A549 (cell line): ENCODE measurements around the gene ARHGEF3. TPM values are rescaled to one million over a fixed set of nuclear protein-coding genes. Genes with fewer than 3 reads are reported as not detected.

Experiments
- ATAC-seq, 2 experiments: fragments of 200-7000 bp in 1 of 2; fragments of >200 bp in 1 of 2; cut with Nextera tagmentation in 1 of 2; cut with Tn5 transposase in 1 of 2; 3 replicates each; pipeline versions ENCODE4 v1.8.0 to v1.9.1; 2018 to 2020; ENCODE audit warnings: mild to moderate bottlenecking in 1 of 2, moderate library complexity in 1 of 2
- CTCF ChIA-PET: fragments of 300-600 bp; sonication (Branson Sonifier 250); formaldehyde crosslinking; extraction: SDS; loops from one replicate; lab custom pipeline; 2021; ENCODE audit warnings: antibody characterized with exemption, inconsistent platforms; lab: Yijun Ruan, JAX
- POLR2A ChIA-PET: fragments of 350-600 bp; formaldehyde crosslinking; extraction: SDS; loops from one replicate; lab custom pipeline; 2021; ENCODE audit warnings: antibody characterized with exemption, inconsistent platforms; lab: Yijun Ruan, JAX
- DNase-seq, 2 experiments: peaks; one replicate each; pipeline versions ENCODE4 v3.0.0 to v3.0.0-alpha.2; 2011 to 2016; ENCODE audit warnings: low read depth in 1 of 2, low spot score in 1 of 2
- FAIRE-seq: peaks from 2 replicates; lab custom pipeline; 2011; peaks lifted over from hg19 to GRCh38; lab: Jason Lieb, UNC
- H3K27ac ChIP-seq, 2 experiments: fragments of >200 bp; sonication (Bioruptor Twin); formaldehyde crosslinking; 3 replicates each; pipeline ENCODE4 v1.5.1; 2016 to 2017
- H3K4me1 ChIP-seq: fragments of >200 bp; sonication (Bioruptor Twin); formaldehyde crosslinking; 3 replicates; pipeline ENCODE4 v1.6.1; 2016
- H3K4me2 ChIP-seq: fragments of >200 bp; sonication (Bioruptor Twin); formaldehyde crosslinking; 3 replicates; pipeline ENCODE4 v1.6.1; 2016
- H3K4me3 ChIP-seq: fragments of >200 bp; sonication (Bioruptor Twin); formaldehyde crosslinking; 3 replicates; pipeline ENCODE4 v1.5.1; 2016
- H3K9me3 ChIP-seq: fragments of >200 bp; sonication (Bioruptor Twin); formaldehyde crosslinking; 3 replicates; pipeline ENCODE4 v1.6.1; 2016
- BHLHE40 ChIP-seq: IDR thresholded peaks from 2 replicates; pipeline ENCODE4 v1.6.1; 2012; ENCODE audit warnings: low read depth, low read length, inconsistent platforms
- CBX2 ChIP-seq: fragments of 200-600 bp; sonication (generic); IDR thresholded peaks from 2 replicates; pipeline ENCODE4 v1.6.1; 2016; ENCODE audit warnings: low read depth, mild to moderate bottlenecking, borderline replicate concordance
- CHD4 ChIP-seq: fragments of 200-600 bp; sonication (generic); IDR thresholded peaks from 2 replicates; pipeline ENCODE4 v1.6.1; 2016; ENCODE audit warnings: antibody characterized with exemption, mild to moderate bottlenecking, borderline replicate concordance
- FOSB ChIP-seq: fragments of 250-450 bp; sonication (Bioruptor Pico); IDR thresholded peaks from 2 replicates; pipeline ENCODE4 v1.5.0; 2020; ENCODE audit warnings: mild to moderate bottlenecking, moderate library complexity
- FOSL2 ChIP-seq, 2 experiments: fragments of 450-650 bp in 1 of 2; fragments of >200 bp in 1 of 2; sonication (Bioruptor Twin) in 1 of 2; formaldehyde crosslinking; IDR thresholded peaks; 2 replicates each; pipeline versions ENCODE4 v1.5.0 to v1.6.1; 2016 to 2020; ENCODE audit warnings: mild to moderate bottlenecking in 1 of 2, moderate library complexity in 1 of 2
- MYC ChIP-seq: IDR thresholded peaks from 2 replicates; pipeline ENCODE4 v1.6.1; 2012; ENCODE audit warnings: mild to moderate bottlenecking, inconsistent platforms, low read length, improper control_type of control experiment, borderline replicate concordance
- NFE2L2 ChIP-seq: fragments of 150-350 bp; conservative IDR thresholded peaks from 2 replicates; pipeline ENCODE4 v1.6.1; 2014; ENCODE audit warnings: low read length
- NPAS2 ChIP-seq: fragments of 250-450 bp; sonication (Bioruptor Pico); IDR thresholded peaks from 2 replicates; pipeline ENCODE4 v1.8.0; 2022; ENCODE audit warnings: mild to moderate bottlenecking, moderate library complexity, borderline replicate concordance
- RAD21 ChIP-seq, 2 experiments: fragments of >200 bp in 1 of 2; sonication (Bioruptor Twin) in 1 of 2; formaldehyde crosslinking in 1 of 2; IDR thresholded peaks in 1 of 2; conservative IDR thresholded peaks in 1 of 2; 2 replicates in 1 of 2; 3 replicates in 1 of 2; pipeline ENCODE4 v1.6.1; 2012 to 2018; ENCODE audit warnings: inconsistent platforms in 1 of 2
- RARB ChIP-seq: fragments of 250-450 bp; sonication (Bioruptor Pico); IDR thresholded peaks from 2 replicates; pipeline ENCODE4 v1.8.0; 2021; ENCODE audit warnings: mild to moderate bottlenecking, moderate library complexity
- RCOR1 ChIP-seq: fragments of 150-350 bp; IDR thresholded peaks from 2 replicates; pipeline ENCODE4 v1.6.1; 2014; ENCODE audit warnings: antibody characterized with exemption, low read length, low read depth
- RNF2 ChIP-seq: fragments of 200-600 bp; sonication (generic); IDR thresholded peaks from 2 replicates; pipeline ENCODE4 v1.6.1; 2016; ENCODE audit warnings: low read depth, mild to moderate bottlenecking, antibody characterized with exemption, moderate library complexity, borderline replicate concordance
- TFCP2L1 ChIP-seq: fragments of 250-450 bp; sonication (Bioruptor Pico); IDR thresholded peaks from 2 replicates; pipeline ENCODE4 v1.5.0; 2021; ENCODE audit warnings: mild to moderate bottlenecking
- ZFP36 ChIP-seq: fragments of 450-650 bp; IDR thresholded peaks from 2 replicates; pipeline ENCODE4 v1.6.1; 2014; ENCODE audit warnings: borderline replicate concordance; ENCODE audit not compliant: partially characterized antibody
- ZSCAN20 ChIP-seq: fragments of 250-450 bp; sonication (Bioruptor Pico); IDR thresholded peaks from 2 replicates; pipeline ENCODE4 v1.8.0; 2022; ENCODE audit warnings: mild to moderate bottlenecking, moderate library complexity
- WGBS: methylation state at CpG from one replicate; pipeline ENCODE4 v1.1.6; 2017; ENCODE audit errors: missing lambda C conversion rate; 5-methylcytosine and 5-hydroxymethylcytosine counted together
- polyA plus RNA-seq, 4 experiments: library from polyadenylated mRNA; depleted of rRNA in 3 of 4; stranded (reverse); fragments of >200 nt; fragmentation: RNase III in 1 of 4; extraction: RNeasy Plus Mini Kit Qiagen cat#74134 plus additional on column Dnase treatment in 1 of 4; gene quantifications; 2 replicates in 3 of 4; 3 replicates in 1 of 4; pipeline ENCODE4 v1.2.3, GENCODE V29; 2011 to 2017
- TF ChIP-seq, protein P1 (sequence below): fragments of 200-600 bp; sonication (generic); IDR thresholded peaks from 2 replicates; pipeline ENCODE4 v1.6.1; 2016; ENCODE audit warnings: antibody characterized with exemption, mild to moderate bottlenecking, moderate library complexity
- TF ChIP-seq, protein P2 (sequence below): fragments of 450-650 bp; IDR thresholded peaks from 2 replicates; pipeline ENCODE4 v1.6.1; 2014; ENCODE audit warnings: antibody characterized with exemption
- TF ChIP-seq, protein P3 (sequence below): fragments of 250-450 bp; sonication (Bioruptor Pico); IDR thresholded peaks from 2 replicates; pipeline ENCODE4 v1.5.0; 2021; ENCODE audit warnings: mild to moderate bottlenecking, moderate library complexity, borderline replicate concordance
- TF ChIP-seq, protein P4 (sequence below): fragments of 150-350 bp; IDR thresholded peaks from 2 replicates; pipeline ENCODE4 v1.6.1; 2014; ENCODE audit warnings: low read depth, mild to moderate bottlenecking, low read length
- TF ChIP-seq, protein P5 (sequence below): fragments of 250-450 bp; sonication (Bioruptor Pico); IDR thresholded peaks from 2 replicates; pipeline ENCODE4 v1.5.0; 2020; ENCODE audit warnings: low read depth, mild to moderate bottlenecking, moderate library complexity

Gene ARHGEF3
- polyA plus RNA-seq, 2 of the 4 experiments (the other 2 are of a cell fraction), result 7.3 to 10.6 TPM

DNA sequence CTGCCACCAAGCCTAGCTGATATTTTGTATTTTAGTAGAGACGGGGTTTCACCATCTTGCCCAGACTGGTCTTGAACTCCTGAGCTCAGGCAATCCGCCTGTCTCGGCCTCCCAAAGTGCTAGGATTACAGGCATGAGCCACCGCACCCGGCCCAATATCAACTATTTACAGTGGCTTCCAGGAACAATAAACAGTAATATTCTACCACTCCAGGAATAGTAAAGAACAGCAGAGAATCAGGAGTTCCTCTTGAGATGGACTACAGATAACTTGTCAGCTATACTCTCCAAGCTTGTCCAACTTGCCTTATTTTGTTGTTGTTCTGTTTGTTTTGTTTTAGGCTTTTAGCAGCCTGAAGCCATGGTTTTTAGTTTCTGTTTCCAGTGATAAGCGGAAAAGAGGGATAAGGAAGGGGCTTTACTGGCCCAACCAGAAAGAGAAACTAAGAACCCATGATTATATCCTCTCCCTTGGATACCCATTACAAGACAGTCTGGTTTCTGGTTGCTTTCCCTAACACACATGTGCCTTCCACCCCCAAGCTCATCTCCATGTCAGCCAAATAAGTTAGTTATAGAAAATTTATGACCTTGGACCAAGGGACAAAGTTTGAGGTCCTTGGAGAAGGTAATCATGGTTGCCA lies 36.7 kb downstream of the ARHGEF3 start (continued):
- TF ChIP-seq, protein P1, sequence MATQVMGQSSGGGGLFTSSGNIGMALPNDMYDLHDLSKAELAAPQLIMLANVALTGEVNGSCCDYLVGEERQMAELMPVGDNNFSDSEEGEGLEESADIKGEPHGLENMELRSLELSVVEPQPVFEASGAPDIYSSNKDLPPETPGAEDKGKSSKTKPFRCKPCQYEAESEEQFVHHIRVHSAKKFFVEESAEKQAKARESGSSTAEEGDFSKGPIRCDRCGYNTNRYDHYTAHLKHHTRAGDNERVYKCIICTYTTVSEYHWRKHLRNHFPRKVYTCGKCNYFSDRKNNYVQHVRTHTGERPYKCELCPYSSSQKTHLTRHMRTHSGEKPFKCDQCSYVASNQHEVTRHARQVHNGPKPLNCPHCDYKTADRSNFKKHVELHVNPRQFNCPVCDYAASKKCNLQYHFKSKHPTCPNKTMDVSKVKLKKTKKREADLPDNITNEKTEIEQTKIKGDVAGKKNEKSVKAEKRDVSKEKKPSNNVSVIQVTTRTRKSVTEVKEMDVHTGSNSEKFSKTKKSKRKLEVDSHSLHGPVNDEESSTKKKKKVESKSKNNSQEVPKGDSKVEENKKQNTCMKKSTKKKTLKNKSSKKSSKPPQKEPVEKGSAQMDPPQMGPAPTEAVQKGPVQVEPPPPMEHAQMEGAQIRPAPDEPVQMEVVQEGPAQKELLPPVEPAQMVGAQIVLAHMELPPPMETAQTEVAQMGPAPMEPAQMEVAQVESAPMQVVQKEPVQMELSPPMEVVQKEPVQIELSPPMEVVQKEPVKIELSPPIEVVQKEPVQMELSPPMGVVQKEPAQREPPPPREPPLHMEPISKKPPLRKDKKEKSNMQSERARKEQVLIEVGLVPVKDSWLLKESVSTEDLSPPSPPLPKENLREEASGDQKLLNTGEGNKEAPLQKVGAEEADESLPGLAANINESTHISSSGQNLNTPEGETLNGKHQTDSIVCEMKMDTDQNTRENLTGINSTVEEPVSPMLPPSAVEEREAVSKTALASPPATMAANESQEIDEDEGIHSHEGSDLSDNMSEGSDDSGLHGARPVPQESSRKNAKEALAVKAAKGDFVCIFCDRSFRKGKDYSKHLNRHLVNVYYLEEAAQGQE, result no peak
- TF ChIP-seq MYC (no peak), RAD21 (conservative IDR thresholded peaks at IDR 0.05 in 1 of 2, IDR thresholded peaks at IDR 0.05 in 1 of 2) (no peak), FOSB (CRISPR knock-in tag) (no peak)
- TF ChIP-seq, protein P2, sequence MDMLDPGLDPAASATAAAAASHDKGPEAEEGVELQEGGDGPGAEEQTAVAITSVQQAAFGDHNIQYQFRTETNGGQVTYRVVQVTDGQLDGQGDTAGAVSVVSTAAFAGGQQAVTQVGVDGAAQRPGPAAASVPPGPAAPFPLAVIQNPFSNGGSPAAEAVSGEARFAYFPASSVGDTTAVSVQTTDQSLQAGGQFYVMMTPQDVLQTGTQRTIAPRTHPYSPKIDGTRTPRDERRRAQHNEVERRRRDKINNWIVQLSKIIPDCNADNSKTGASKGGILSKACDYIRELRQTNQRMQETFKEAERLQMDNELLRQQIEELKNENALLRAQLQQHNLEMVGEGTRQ, result no peak
- TF ChIP-seq, protein P3, sequence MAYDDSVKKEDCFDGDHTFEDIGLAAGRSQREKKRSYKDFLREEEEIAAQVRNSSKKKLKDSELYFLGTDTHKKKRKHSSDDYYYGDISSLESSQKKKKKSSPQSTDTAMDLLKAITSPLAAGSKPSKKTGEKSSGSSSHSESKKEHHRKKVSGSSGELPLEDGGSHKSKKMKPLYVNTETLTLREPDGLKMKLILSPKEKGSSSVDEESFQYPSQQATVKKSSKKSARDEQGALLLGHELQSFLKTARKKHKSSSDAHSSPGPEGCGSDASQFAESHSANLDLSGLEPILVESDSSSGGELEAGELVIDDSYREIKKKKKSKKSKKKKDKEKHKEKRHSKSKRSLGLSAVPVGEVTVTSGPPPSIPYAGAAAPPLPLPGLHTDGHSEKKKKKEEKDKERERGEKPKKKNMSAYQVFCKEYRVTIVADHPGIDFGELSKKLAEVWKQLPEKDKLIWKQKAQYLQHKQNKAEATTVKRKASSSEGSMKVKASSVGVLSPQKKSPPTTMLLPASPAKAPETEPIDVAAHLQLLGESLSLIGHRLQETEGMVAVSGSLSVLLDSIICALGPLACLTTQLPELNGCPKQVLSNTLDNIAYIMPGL (CRISPR knock-in tag), result no peak

DNA sequence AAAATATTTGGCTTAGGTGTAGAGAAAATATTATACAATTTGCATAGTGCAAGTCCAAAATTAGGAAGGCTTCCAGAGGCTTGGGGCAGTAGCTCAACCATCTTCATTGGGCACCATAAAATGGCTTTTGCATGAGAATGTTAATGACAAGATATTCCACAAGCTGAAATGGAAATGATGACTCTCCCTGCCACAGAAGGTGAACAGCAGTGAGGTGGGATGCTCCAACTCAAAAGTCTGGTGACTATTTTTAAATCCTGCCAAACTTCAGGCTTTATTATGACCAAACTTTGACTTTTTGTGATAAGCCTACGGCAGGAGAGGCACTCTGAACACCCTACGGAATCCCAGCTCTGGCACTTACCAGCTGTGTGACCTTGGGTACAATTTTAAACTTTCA lies 37.6 kb downstream of the ARHGEF3 start:
- DNase-seq, result no peak
- H3K4me1 ChIP-seq, result peaks cover 1% of the 10 kb centered on the region; the same call in 1 of the 3 replicates
- H3K4me2 ChIP-seq, result no peak overlapping the region
- ATAC-seq, result no peak
- 83% methylated on average over 2 of the region's 2 CpGs for WGBS
- H3K9me3 ChIP-seq, result no peaks in the 10 kb centered on the region
- ChIA-PET CTCF (interaction anchor here (1.0 kb wide), 1 partner anchor 59 kb away, joined by 4 read pairs; no protein-coding TSS in a partner anchor), POLR2A (no interaction called here)
- FAIRE-seq, result no peak
- no peak for TF ChIP-seq RCOR1
- no peak for TF ChIP-seq RARB (CRISPR knock-in tag)
- TF ChIP-seq NPAS2, result no peak
- no peak for TF ChIP-seq CHD4
- TF ChIP-seq NFE2L2, result no peak
- H3K27ac ChIP-seq, result no peak overlapping the region
- no peak overlapping the region for H3K4me3 ChIP-seq

DNA sequence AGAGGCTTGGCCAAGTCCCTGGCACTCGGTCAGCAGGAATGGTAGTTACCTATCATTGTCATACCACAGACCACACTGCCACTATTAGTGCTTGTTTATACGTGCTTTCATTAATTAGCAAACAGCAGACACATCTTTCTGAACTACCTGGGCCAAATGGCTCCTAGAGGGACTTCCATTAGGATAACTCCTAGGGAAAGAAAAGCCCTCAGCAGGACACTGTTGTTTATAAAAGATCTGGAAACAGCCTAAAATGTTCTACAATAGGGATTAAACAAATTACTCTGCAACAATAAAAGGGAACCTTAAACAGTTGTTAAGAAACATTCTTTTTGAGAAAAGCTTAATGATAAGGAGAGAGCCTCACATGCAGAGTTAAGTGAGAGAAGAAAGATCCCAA lies 38.5 kb downstream of the ARHGEF3 start:
- FAIRE-seq (no peak), ATAC-seq (no peak), DNase-seq (no peak)
- no peak overlapping the region for H3K27ac ChIP-seq
- H3K9me3 ChIP-seq, result no peaks in the 10 kb centered on the region
- POLR2A ChIA-PET, result no interaction called here
- H3K4me2 ChIP-seq, result no peak overlapping the region
- 61% methylated on average over 2 of the region's 2 CpGs for WGBS
- peaks cover 8% of the 10 kb centered on the region; the same call in 1 of the 3 replicates for H3K4me1 ChIP-seq
- no peak overlapping the region for H3K4me3 ChIP-seq
- CTCF ChIA-PET, result no interaction called here
- TF ChIP-seq RCOR1 (no peak), ZFP36 (no peak), ZSCAN20 (CRISPR knock-in tag) (no peak), RNF2 (no peak), CBX2 (no peak), FOSL2 (IDR thresholded peaks at IDR 0.05) (no peak), FOSL2 (CRISPR knock-in tag; IDR thresholded peaks at IDR 0.05) (no peak), TFCP2L1 (CRISPR knock-in tag) (no peak), BHLHE40 (no peak)
- TF ChIP-seq, protein P4, sequence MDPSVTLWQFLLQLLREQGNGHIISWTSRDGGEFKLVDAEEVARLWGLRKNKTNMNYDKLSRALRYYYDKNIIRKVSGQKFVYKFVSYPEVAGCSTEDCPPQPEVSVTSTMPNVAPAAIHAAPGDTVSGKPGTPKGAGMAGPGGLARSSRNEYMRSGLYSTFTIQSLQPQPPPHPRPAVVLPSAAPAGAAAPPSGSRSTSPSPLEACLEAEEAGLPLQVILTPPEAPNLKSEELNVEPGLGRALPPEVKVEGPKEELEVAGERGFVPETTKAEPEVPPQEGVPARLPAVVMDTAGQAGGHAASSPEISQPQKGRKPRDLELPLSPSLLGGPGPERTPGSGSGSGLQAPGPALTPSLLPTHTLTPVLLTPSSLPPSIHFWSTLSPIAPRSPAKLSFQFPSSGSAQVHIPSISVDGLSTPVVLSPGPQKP, result no peak
- TF ChIP-seq, protein P5, sequence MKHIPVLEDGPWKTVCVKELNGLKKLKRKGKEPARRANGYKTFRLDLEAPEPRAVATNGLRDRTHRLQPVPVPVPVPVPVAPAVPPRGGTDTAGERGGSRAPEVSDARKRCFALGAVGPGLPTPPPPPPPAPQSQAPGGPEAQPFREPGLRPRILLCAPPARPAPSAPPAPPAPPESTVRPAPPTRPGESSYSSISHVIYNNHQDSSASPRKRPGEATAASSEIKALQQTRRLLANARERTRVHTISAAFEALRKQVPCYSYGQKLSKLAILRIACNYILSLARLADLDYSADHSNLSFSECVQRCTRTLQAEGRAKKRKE (CRISPR knock-in tag), result no peak
- TF ChIP-seq, protein P1, result no peak
